WTC11 (cell line): ENCODE measurements around the gene ITPKB.

Source experiments
- CREM ChIP-seq: sonication (generic); formaldehyde crosslinking; IDR thresholded peaks from 2 replicates; pipeline ENCODE4 v1.8.1; 2022; ENCODE audit warnings: mild to moderate bottlenecking, missing genetic modification reagents, moderate library complexity
- NFYB ChIP-seq: sonication (generic); formaldehyde crosslinking; conservative IDR thresholded peaks from 2 replicates; pipeline ENCODE4 v1.8.0; 2022; ENCODE audit warnings: low read depth, missing genetic modification reagents
- RELA ChIP-seq: sonication (generic); formaldehyde crosslinking; IDR thresholded peaks from 2 replicates; pipeline ENCODE4 v1.8.1; 2022; ENCODE audit warnings: missing genetic modification reagents, mild to moderate bottlenecking, borderline replicate concordance
- SP1 ChIP-seq: sonication (generic); formaldehyde crosslinking; conservative IDR thresholded peaks from 2 replicates; pipeline ENCODE4 v1.8.1; 2022; ENCODE audit warnings: missing genetic modification reagents
- TF ChIP-seq, protein P1 (sequence below): fragments of 200-600 bp; IDR thresholded peaks from 2 replicates; pipeline ENCODE4 v1.8.0; 2022; ENCODE audit warnings: antibody characterized with exemption
- TF ChIP-seq, protein P2 (sequence below): sonication (generic); formaldehyde crosslinking; conservative IDR thresholded peaks from 2 replicates; pipeline ENCODE4 v1.8.1; 2023; ENCODE audit warnings: mild to moderate bottlenecking, low read depth, missing genetic modification reagents, moderate library complexity
- TF ChIP-seq, protein P3 (sequence below): sonication (generic); formaldehyde crosslinking; IDR thresholded peaks from 2 replicates; pipeline ENCODE4 v1.8.1; 2022; ENCODE audit warnings: low read depth, mild to moderate bottlenecking, moderate library complexity, missing genetic modification reagents, borderline replicate concordance
- TF ChIP-seq, protein P4 (sequence below): sonication (generic); formaldehyde crosslinking; IDR thresholded peaks from 2 replicates; pipeline ENCODE4 v1.8.0; 2022; ENCODE audit warnings: mild to moderate bottlenecking, missing genetic modification reagents

DNA sequence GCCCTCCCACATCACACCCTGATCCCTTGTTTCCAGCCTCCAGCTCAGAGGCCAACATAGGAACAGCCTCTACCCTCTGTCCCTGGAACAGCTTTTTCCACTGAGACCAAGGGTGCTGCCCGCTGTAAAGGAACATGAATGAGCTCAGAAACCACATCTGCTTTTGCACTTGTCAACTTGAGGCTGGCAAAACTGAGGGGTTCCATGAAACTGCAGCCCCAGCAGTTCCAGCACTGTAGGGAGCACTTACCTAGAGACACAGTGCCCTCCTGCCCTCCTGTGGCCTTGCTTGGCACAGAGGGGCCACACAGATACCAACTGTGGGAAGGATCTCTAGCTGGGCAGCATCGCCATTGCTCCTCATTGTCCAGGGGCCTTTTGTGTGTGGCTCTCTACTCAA is 51.7 kb downstream of the ITPKB start:
- TF ChIP-seq, protein P1, sequence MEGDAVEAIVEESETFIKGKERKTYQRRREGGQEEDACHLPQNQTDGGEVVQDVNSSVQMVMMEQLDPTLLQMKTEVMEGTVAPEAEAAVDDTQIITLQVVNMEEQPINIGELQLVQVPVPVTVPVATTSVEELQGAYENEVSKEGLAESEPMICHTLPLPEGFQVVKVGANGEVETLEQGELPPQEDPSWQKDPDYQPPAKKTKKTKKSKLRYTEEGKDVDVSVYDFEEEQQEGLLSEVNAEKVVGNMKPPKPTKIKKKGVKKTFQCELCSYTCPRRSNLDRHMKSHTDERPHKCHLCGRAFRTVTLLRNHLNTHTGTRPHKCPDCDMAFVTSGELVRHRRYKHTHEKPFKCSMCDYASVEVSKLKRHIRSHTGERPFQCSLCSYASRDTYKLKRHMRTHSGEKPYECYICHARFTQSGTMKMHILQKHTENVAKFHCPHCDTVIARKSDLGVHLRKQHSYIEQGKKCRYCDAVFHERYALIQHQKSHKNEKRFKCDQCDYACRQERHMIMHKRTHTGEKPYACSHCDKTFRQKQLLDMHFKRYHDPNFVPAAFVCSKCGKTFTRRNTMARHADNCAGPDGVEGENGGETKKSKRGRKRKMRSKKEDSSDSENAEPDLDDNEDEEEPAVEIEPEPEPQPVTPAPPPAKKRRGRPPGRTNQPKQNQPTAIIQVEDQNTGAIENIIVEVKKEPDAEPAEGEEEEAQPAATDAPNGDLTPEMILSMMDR = no peak
- TF ChIP-seq RELA (CRISPR knock-in tag) = no peak
- TF ChIP-seq, protein P2, sequence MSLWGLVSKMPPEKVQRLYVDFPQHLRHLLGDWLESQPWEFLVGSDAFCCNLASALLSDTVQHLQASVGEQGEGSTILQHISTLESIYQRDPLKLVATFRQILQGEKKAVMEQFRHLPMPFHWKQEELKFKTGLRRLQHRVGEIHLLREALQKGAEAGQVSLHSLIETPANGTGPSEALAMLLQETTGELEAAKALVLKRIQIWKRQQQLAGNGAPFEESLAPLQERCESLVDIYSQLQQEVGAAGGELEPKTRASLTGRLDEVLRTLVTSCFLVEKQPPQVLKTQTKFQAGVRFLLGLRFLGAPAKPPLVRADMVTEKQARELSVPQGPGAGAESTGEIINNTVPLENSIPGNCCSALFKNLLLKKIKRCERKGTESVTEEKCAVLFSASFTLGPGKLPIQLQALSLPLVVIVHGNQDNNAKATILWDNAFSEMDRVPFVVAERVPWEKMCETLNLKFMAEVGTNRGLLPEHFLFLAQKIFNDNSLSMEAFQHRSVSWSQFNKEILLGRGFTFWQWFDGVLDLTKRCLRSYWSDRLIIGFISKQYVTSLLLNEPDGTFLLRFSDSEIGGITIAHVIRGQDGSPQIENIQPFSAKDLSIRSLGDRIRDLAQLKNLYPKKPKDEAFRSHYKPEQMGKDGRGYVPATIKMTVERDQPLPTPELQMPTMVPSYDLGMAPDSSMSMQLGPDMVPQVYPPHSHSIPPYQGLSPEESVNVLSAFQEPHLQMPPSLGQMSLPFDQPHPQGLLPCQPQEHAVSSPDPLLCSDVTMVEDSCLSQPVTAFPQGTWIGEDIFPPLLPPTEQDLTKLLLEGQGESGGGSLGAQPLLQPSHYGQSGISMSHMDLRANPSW (CRISPR knock-in tag) = no peak
- TF ChIP-seq, protein P3, sequence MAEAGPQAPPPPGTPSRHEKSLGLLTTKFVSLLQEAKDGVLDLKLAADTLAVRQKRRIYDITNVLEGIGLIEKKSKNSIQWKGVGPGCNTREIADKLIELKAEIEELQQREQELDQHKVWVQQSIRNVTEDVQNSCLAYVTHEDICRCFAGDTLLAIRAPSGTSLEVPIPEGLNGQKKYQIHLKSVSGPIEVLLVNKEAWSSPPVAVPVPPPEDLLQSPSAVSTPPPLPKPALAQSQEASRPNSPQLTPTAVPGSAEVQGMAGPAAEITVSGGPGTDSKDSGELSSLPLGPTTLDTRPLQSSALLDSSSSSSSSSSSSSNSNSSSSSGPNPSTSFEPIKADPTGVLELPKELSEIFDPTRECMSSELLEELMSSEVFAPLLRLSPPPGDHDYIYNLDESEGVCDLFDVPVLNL = no peak
- TF ChIP-seq, protein P4, sequence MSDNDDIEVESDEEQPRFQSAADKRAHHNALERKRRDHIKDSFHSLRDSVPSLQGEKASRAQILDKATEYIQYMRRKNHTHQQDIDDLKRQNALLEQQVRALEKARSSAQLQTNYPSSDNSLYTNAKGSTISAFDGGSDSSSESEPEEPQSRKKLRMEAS (CRISPR knock-in tag) = no peak
- no peak for TF ChIP-seq CREM (CRISPR knock-in tag)
- no peak for TF ChIP-seq NFYB (CRISPR knock-in tag)
- no peak for TF ChIP-seq SP1 (CRISPR knock-in tag)
